Panc1 (cell line): ENCODE measurements around the gene MAD1L1. TPM values are rescaled to one million over a fixed set of nuclear protein-coding genes. Genes with fewer than 3 reads are reported as not detected.
A peak's percentile ranks its signal among the peaks of the same experiment; 100 is the strongest.

Experiments used
- ATAC-seq: fragments of 200-7000 bp; cut with Tn5 transposase; 2 replicates; pipeline ENCODE4 v1.9.1; 2020; ENCODE audit warnings: mild to moderate bottlenecking, moderate library complexity
- BruUV-seq: library from RNA; stranded (reverse); fragments of 400-500 nt; replicated peaks from 2 replicates; lab custom pipeline; 2021; lab: Mats Ljungman, UMichigan
- CTCF ChIA-PET: fragments of 300-600 bp; sonication (Branson Sonifier 250); formaldehyde crosslinking; loops from one replicate; lab custom pipeline; 2022; ENCODE audit warnings: antibody characterized with exemption; lab: Charles Lee
- POLR2A ChIA-PET: fragments of 300-600 bp; sonication (Branson Sonifier 250); formaldehyde crosslinking; loops from one replicate; lab custom pipeline; 2022; ENCODE audit warnings: antibody characterized with exemption; lab: Charles Lee
- DNase-seq: peaks from one replicate; pipeline ENCODE4 v3.0.0-alpha.2; 2010; ENCODE audit warnings: low read depth, low spot score
- H3K27ac ChIP-seq: 2 replicates; pipeline ENCODE4 v1.5.1; 2011; ENCODE audit warnings: mild to moderate bottlenecking, low read length, inconsistent platforms
- H3K27me3 ChIP-seq: fragments of 200-500 bp; sonication (Bioruptor generic); 2 replicates; pipeline ENCODE4 v1.6.0; 2014; ENCODE audit warnings: low read length, inconsistent platforms; ENCODE audit not compliant: control insufficient read depth, insufficient read depth
- H3K36me3 ChIP-seq: fragments of 200-500 bp; sonication (Bioruptor generic); 2 replicates; pipeline ENCODE4 v1.5.1; 2014; ENCODE audit warnings: inconsistent platforms, mild to moderate bottlenecking, low read length, moderate library complexity; ENCODE audit not compliant: control insufficient read depth, insufficient read depth
- H3K4me1 ChIP-seq: 2 replicates; pipeline ENCODE4 v1.5.1; 2011; ENCODE audit warnings: inconsistent platforms, mild to moderate bottlenecking, low read length, moderate library complexity; ENCODE audit not compliant: control insufficient read depth, insufficient read depth
- H3K4me3 ChIP-seq, 2 experiments: 2 replicates each; pipeline ENCODE4 v1.5.1; 2011 to 2012; ENCODE audit warnings: low read depth in 2 of 2, low read length in 2 of 2, mild to moderate bottlenecking in 2 of 2, inconsistent platforms in 1 of 2, moderate library complexity in 1 of 2
- H3K9me3 ChIP-seq: fragments of 200-500 bp; sonication (Bioruptor generic); 2 replicates; pipeline ENCODE4 v1.5.1; 2014; ENCODE audit warnings: low read depth, mild to moderate bottlenecking, inconsistent platforms, low read length, moderate library complexity; ENCODE audit not compliant: control insufficient read depth, insufficient read depth
- CTCF ChIP-seq: fragments of 450-650 bp; IDR thresholded peaks from 2 replicates; pipeline ENCODE4 v1.5.1; 2017; ENCODE audit warnings: mild to moderate bottlenecking
- POLR2AphosphoS5 ChIP-seq: IDR thresholded peaks from 2 replicates; pipeline ENCODE4 v1.6.1; 2012; ENCODE audit warnings: mild to moderate bottlenecking, low read depth, low read length, moderate library complexity
- REST ChIP-seq, 2 experiments: IDR thresholded peaks; 2 replicates each; pipeline ENCODE4 v1.6.1; 2011 to 2012; ENCODE audit warnings: low read depth in 2 of 2, control low read depth in 1 of 2, low read length in 1 of 2, mild to moderate bottlenecking in 1 of 2, moderate library complexity in 1 of 2; ENCODE audit not compliant: insufficient read depth in 1 of 2
- SIN3A ChIP-seq: IDR thresholded peaks from 2 replicates; pipeline ENCODE4 v1.6.1; 2012; ENCODE audit warnings: low read depth, mild to moderate bottlenecking, low read length, moderate library complexity, borderline replicate concordance; ENCODE audit not compliant: insufficient read depth
- TCF7L2 ChIP-seq: IDR thresholded peaks from 2 replicates; pipeline ENCODE4 v1.6.1; 2011; ENCODE audit warnings: mild to moderate bottlenecking, low read depth, low read length, inconsistent platforms
- in situ Hi-C: cut with HindIII; loops from 2 replicates; pipeline ENCODE4 v1.10.0; 2016; ENCODE audit warnings: low sequenced_read_pairs, low pct_unique_long_range_greater_than_20kb
- intact Hi-C: fragments of 100-400 bp; cut with micrococcal nuclease; formaldehyde crosslinking; loops from one replicate; pipeline ENCODE4 v1.10.0; 2022; ENCODE audit not compliant: unreplicated experiment
- total RNA-seq: library from RNA; stranded (reverse); gene quantifications from one replicate; pipeline ENCODE4 v1.2.1, GENCODE V29; 2021; ENCODE audit not compliant: unreplicated experiment

Gene MAD1L1
- total RNA-seq, 1 experiment from 2014 or later: 70.8 TPM

- TF ChIP-seq CTCF (no peak), TCF7L2 (no peak), POLR2AphosphoS5 (no peak), SIN3A (no peak), REST (IDR thresholded peaks at IDR 0.05; ENCODE audit: insufficient read depth in 1 of 2, low read depth in 2 of 2, low read length in 1 of 2) (no peak)
- Histone ChIP-seq H3K4me1 (no peaks in the 10 kb centered on the region), H3K4me3 (no peak overlapping the region), H3K36me3 (no peaks in the 10 kb centered on the region), H3K27ac (no peak overlapping the region), H3K9me3 (no peaks in the 10 kb centered on the region), H3K27me3 (no peaks in the 10 kb centered on the region)
- in situ Hi-C loops (no loop called here), intact Hi-C loops (no loop called here)
- POLR2A ChIA-PET: no interaction called here
- DNase-seq (no peak), ATAC-seq (no peak)
- BruUV-seq: no TSS peak
- CTCF ChIA-PET: no interaction called here
These were observed 149.4 kb downstream of the MAD1L1 start for GRCh38 chr7:2083362-2083761.

GRCh38 chr7:2082139-2082998, 150.4 kb downstream of the MAD1L1 start:
- Histone ChIP-seq H3K4me3 (no peak overlapping the region), H3K36me3 (no peaks in the 10 kb centered on the region), H3K27me3 (no peaks in the 10 kb centered on the region), H3K4me1 (no peaks in the 10 kb centered on the region), H3K27ac (no peak overlapping the region), H3K9me3 (no peaks in the 10 kb centered on the region)
- TF ChIP-seq CTCF: no peak
- no peak for TF ChIP-seq REST (IDR thresholded peaks at IDR 0.05; ENCODE audit: insufficient read depth in 1 of 2, low read depth in 2 of 2, low read length in 1 of 2)
- no peak for TF ChIP-seq TCF7L2
- no peak for TF ChIP-seq POLR2AphosphoS5
- TF ChIP-seq SIN3A: no peak
- intact Hi-C loops (no loop called here), in situ Hi-C loops (no loop called here)
- CTCF ChIA-PET: no interaction called here
- DNase-seq: no peak
- POLR2A ChIA-PET: interaction anchor here (0.6 kb wide), 1 partner anchor 9 kb away, joined by 8 read pairs; no protein-coding TSS in a partner anchor
- ATAC-seq: peak; percentile 39; the same call in 1 of the 2 replicates
- BruUV-seq: no TSS peak
